ENCODE measurements around the gene DUOX1. TPM values are rescaled to one million over a fixed set of nuclear protein-coding genes. Genes with fewer than 3 reads are reported as not detected.
A peak's percentile ranks its signal among the peaks of the same experiment; 100 is the strongest.

Gene DUOX1
- total and polyA plus RNA-seq, 2 donors, result 7.1 to 10.3 TPM

DNA sequence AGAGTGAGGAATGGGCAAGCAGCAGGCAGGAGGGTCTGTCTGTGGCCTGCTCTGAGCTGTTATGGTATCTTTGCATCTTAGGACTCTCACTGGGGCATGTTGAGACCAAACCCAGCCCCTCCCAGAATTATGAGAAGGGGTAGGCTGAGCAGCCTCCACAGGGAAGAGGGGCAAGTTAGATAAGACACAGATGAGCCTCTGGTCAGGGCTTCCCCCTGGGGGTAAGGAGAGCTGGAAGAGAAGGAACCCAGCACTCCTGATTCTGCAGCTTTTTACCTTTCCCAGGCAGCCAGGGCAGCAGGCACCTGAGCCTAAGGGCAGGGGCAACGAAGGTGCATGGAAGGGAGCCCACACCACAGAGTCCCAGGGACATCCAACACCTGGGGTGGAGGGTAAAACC is 19.3 kb downstream of the DUOX1 start:
- 89% methylated on average over 1 of the region's 1 CpG for WGBS
- Histone ChIP-seq H3K4me3 (ENCODE audit: low read depth, low read length) (no peak overlapping the region), H3K36me3 (ENCODE audit: insufficient read depth) (no peaks in the 10 kb centered on the region), H3K4me1 (ENCODE audit: insufficient read depth) (no peaks in the 10 kb centered on the region), H3K27ac (ENCODE audit: low read depth) (no peak overlapping the region)
- no peak for DNase-seq (ENCODE audit: extremely low spot score)

GRCh38 chr15:45150481-45150880 is 20.7 kb downstream of the DUOX1 start:
- DNase-seq (ENCODE audit: extremely low spot score), result no peak
- Histone ChIP-seq H3K4me3 (ENCODE audit: low read depth, low read length) (no peak overlapping the region), H3K27ac (ENCODE audit: low read depth) (no peak overlapping the region), H3K4me1 (ENCODE audit: insufficient read depth) (no peaks in the 10 kb centered on the region), H3K36me3 (ENCODE audit: insufficient read depth) (no peaks in the 10 kb centered on the region)
- WGBS, result 79% methylated on average over 6 of the region's 6 CpGs

GRCh38 chr15:45150997-45151396 is 21.2 kb downstream of the DUOX1 start:
- WGBS, result 89% methylated on average over 6 of the region's 6 CpGs
- no peak for DNase-seq (ENCODE audit: extremely low spot score)
- Histone ChIP-seq H3K36me3 (ENCODE audit: insufficient read depth) (no peaks in the 10 kb centered on the region), H3K4me3 (ENCODE audit: low read depth, low read length) (no peak overlapping the region), H3K27ac (ENCODE audit: low read depth) (no peak overlapping the region), H3K4me1 (ENCODE audit: insufficient read depth) (no peaks in the 10 kb centered on the region)

- no peak for DNase-seq (ENCODE audit: extremely low spot score)
- H3K27ac ChIP-seq (ENCODE audit: low read depth), result no peak overlapping the region
- H3K36me3 ChIP-seq (ENCODE audit: insufficient read depth), result no peaks in the 10 kb centered on the region
- H3K4me1 ChIP-seq (ENCODE audit: insufficient read depth), result no peaks in the 10 kb centered on the region
- WGBS, result 95% methylated on average over 36 of the region's 36 CpGs
- no peak overlapping the region for H3K4me3 ChIP-seq (ENCODE audit: low read depth, low read length)
Observed at GRCh38 chr15:45151998-45152828, 22.4 kb downstream of the DUOX1 start.

DNA sequence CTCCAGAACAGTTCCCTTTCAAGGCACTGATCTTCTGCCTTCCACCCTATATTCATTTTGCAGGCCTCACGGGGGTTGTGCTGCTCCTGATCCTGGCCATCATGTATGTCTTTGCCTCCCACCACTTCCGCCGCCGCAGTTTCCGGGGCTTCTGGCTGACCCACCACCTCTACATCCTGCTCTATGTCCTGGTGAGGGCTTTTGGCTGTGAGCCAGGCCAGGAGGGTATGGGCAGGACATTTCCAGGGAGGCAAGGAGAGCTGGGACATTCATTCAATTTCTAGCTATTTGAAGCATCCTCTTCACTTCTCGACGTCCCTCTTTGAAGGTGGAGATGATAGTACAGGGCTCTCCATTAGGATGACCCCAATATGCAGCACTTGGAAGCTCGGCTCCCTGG is 25.9 kb downstream of the DUOX1 start:
- WGBS, result 85% methylated on average over 8 of the region's 8 CpGs
- Histone ChIP-seq H3K4me3 (ENCODE audit: low read depth, low read length) (no peak overlapping the region), H3K27ac (ENCODE audit: low read depth) (no peak overlapping the region), H3K36me3 (ENCODE audit: insufficient read depth) (no peaks in the 10 kb centered on the region), H3K4me1 (ENCODE audit: insufficient read depth) (no peaks in the 10 kb centered on the region)
- DNase-seq (ENCODE audit: extremely low spot score), result no peak

GRCh38 chr15:45156744-45157455 is 27.1 kb downstream of the DUOX1 start:
- peak overlapping the region; percentile 41 for H3K27ac ChIP-seq (ENCODE audit: low read depth)
- DNase-seq (ENCODE audit: extremely low spot score), result no peak
- H3K36me3 ChIP-seq (ENCODE audit: insufficient read depth), result no peaks in the 10 kb centered on the region
- WGBS, result 73% methylated on average over 7 of the region's 7 CpGs
- H3K4me1 ChIP-seq (ENCODE audit: insufficient read depth), result no peaks in the 10 kb centered on the region
- H3K4me3 ChIP-seq (ENCODE audit: low read depth, low read length), result no peak overlapping the region

GRCh38 chr15:45157974-45158373 is 28.2 kb downstream of the DUOX1 start:
- 70% methylated on average over 1 of the region's 1 CpG for WGBS
- Histone ChIP-seq H3K36me3 (ENCODE audit: insufficient read depth) (no peaks in the 10 kb centered on the region), H3K4me3 (ENCODE audit: low read depth, low read length) (no peak overlapping the region), H3K4me1 (ENCODE audit: insufficient read depth) (no peaks in the 10 kb centered on the region), H3K27ac (ENCODE audit: low read depth) (no peak overlapping the region)
- no peak for DNase-seq (ENCODE audit: extremely low spot score)

DNA sequence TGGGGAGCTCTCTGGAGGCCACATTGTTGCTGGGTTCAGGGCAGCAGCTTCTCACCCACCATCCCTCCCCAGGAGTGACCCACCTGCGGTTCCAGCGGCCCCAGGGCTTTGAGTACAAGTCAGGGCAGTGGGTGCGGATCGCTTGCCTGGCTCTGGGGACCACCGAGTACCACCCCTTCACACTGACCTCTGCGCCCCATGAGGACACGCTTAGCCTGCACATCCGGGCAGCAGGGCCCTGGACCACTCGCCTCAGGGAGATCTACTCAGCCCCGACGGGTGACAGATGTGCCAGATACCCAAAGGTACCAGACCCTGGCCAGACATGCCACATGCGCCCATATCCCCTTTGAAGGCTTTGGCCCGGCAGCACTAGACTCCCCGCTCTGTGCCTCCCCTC is 31.9 kb downstream of the DUOX1 start:
- Histone ChIP-seq H3K36me3 (ENCODE audit: insufficient read depth) (no peaks in the 10 kb centered on the region), H3K4me3 (ENCODE audit: low read depth, low read length) (no peak overlapping the region), H3K27ac (ENCODE audit: low read depth) (no peak overlapping the region), H3K4me1 (ENCODE audit: insufficient read depth) (no peaks in the 10 kb centered on the region)
- 91% methylated on average over 14 of the region's 14 CpGs for WGBS
- DNase-seq (ENCODE audit: extremely low spot score), result no peak

GRCh38 chr15:45162771-45163507 is 33.1 kb downstream of the DUOX1 start:
- Histone ChIP-seq H3K27ac (ENCODE audit: low read depth) (no peak overlapping the region), H3K4me1 (ENCODE audit: insufficient read depth) (no peaks in the 10 kb centered on the region), H3K4me3 (ENCODE audit: low read depth, low read length) (no peak overlapping the region), H3K36me3 (ENCODE audit: insufficient read depth) (no peaks in the 10 kb centered on the region)
- DNase-seq (ENCODE audit: extremely low spot score), result peak; percentile 50
- WGBS, result 8% methylated on average over 7 of the region's 7 CpGs

DNA sequence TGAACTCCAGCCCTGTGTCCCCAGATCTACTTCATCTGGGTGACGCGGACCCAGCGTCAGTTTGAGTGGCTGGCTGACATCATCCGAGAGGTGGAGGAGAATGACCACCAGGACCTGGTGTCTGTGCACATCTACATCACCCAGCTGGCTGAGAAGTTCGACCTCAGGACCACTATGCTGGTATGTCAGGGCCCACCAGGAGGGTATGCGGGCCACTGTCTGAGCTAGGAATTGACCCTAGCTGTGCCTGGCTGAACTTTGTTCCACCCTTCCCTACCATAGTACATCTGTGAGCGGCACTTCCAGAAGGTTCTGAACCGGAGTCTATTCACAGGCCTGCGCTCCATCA is 33.7 kb downstream of the DUOX1 start:
- no peak overlapping the region for H3K27ac ChIP-seq (ENCODE audit: low read depth)
- 84% methylated on average over 9 of the region's 9 CpGs for WGBS
- no peak for DNase-seq (ENCODE audit: extremely low spot score)
- H3K4me3 ChIP-seq (ENCODE audit: low read depth, low read length), result no peak overlapping the region
- no peaks in the 10 kb centered on the region for H3K4me1 ChIP-seq (ENCODE audit: insufficient read depth)
- H3K36me3 ChIP-seq (ENCODE audit: insufficient read depth), result no peaks in the 10 kb centered on the region

DNA sequence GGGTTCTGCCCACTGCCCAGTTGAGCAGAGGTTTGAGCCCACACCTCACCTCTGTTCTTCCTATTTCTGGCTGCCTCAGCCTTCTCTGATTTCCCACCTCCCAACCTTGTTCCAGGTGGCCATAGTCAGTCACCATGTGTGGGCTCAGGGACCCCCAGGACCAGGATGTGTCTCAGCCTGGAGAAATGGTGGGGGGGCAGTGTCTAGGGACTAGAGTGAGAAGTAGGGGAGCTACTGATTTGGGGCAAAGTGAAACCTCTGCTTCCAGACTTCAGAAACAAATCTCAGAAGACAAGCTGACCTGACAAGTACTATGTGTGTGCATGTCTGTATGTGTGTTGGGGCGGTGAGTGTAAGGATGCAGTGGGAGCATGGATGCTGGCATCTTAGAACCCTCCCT is 35.1 kb downstream of the DUOX1 start:
- no peaks in the 10 kb centered on the region for H3K4me1 ChIP-seq (ENCODE audit: insufficient read depth)
- no peak overlapping the region for H3K4me3 ChIP-seq (ENCODE audit: low read depth, low read length)
- WGBS, result 100% methylated on average over 1 of the region's 1 CpG
- DNase-seq (ENCODE audit: extremely low spot score), result no peak
- no peaks in the 10 kb centered on the region for H3K36me3 ChIP-seq (ENCODE audit: insufficient read depth)
- no peak overlapping the region for H3K27ac ChIP-seq (ENCODE audit: low read depth)

- Histone ChIP-seq H3K27ac (ENCODE audit: low read depth) (no peak overlapping the region), H3K36me3 (ENCODE audit: insufficient read depth) (no peaks in the 10 kb centered on the region), H3K4me3 (ENCODE audit: low read depth, low read length) (no peak overlapping the region), H3K4me1 (ENCODE audit: insufficient read depth) (no peaks in the 10 kb centered on the region)
- no peak for DNase-seq (ENCODE audit: extremely low spot score)
- 67% methylated on average over 5 of the region's 5 CpGs for WGBS
Observed at GRCh38 chr15:45165536-45165935, 35.7 kb downstream of the DUOX1 start.

DNA sequence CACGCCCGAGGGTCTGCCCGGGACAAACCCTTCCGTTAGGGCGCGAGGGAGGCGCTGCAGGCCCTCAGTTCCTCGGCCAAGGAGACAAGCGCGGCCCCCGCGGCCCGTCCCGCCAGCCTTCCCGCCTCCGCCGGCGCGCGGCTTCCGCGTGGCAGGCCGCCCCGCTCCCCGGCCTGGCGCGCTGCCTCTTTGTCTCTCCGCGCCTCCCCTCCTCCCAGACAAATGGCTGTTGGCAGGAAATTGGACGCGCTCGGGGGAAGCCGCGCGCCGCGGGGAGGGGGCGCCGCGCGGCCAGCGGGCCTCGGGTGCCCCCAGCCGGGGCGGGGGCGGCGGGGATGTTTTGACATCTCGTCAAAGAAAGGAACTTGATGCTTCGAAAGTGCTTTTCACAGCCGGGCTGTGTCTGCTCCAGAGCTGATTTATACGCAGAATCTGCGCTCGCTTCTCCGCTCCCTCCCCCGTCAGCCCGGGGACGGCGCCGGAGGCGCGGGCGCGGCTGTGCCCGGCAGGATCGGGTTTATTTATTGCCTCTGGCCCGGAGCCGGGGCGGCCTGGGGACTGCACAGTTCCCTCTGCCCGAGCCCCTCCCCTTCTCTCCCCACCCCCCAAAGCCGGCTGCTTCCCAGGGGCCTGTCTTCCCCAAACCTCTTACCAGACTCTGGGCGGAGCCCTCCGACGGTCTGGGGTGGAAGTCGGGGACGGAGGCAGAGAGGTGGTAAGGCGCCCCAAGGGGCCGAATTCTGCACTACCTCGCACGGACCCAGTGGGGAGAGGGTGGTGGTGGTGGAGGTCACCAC is 37.2 kb downstream of the DUOX1 start:
- peak overlapping the region; percentile 96 for H3K27ac ChIP-seq (ENCODE audit: low read depth)
- DNase-seq (ENCODE audit: extremely low spot score), result peak; percentile 69
- H3K4me3 ChIP-seq (ENCODE audit: low read depth, low read length), result peak overlapping the region; percentile 65
- no peaks in the 10 kb centered on the region for H3K4me1 ChIP-seq (ENCODE audit: insufficient read depth)
- WGBS, result under 1% methylated on average over 79 of the region's 79 CpGs
- no peaks in the 10 kb centered on the region for H3K36me3 ChIP-seq (ENCODE audit: insufficient read depth)

Data from urinary bladder (tissue), 4 donors.